ENCODE measurements around the gene DEXI.

Gene DEXI

DNA sequence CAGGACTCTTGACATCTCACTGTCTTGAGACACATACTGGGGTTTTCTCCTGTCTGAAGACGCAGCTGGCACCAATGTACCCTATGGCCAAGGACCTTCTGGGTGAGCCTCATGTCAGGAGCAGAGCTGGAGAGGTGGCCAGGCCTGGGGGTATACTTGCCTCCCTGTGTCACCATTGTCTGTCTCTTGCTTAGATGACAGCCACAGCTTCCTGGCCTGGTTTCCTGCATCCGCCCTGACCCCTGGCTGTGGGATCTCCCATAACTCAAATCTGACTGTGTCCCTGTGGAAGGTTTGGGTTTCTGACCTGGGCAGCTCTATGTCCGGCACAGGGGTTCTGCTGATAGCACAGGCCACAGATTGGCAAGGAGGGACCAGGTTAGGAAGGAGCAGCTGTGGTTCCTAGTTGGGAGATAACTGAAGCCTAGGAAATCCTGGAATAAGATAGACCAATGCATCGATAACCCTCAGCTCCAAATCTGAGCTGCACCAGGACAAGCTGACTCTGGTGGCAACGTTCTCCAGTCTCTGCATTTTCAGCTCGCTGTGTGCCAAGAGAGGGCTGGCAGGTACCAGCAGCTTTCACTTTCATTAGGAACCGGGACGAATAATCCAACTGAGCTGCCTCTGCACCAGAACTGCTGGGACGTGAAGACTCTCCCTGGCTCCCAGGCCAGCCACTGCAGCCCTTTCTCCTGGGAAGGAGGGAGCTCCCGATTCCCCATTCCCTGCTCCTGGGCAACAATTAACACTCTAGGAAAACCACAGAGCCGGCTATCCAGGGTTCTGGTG is 5.0 kb downstream of the DEXI start:
- Histone ChIP-seq H3K4me3 (ENCODE audit: low read depth in 1 of 5, low read length in 5 of 5) (peak overlapping the region; percentile 3 to 75 (median 46)), H3K9ac (ENCODE audit: low read length in 5 of 5) (peak overlapping the region; percentile 25 to 42 (median 41)), H3K36me3 (ENCODE audit: control insufficient read depth in 5 of 5, insufficient read depth in 5 of 5, low read length in 5 of 5) (peaks cover 0 to 24% (median 14%) of the 10 kb centered on the region in 5 donors), H3K27ac (ENCODE audit: low read depth, low read length) (peak overlapping the region; percentile 75), H3K27me3 (ENCODE audit: control insufficient read depth in 5 of 5, insufficient read depth in 4 of 5, low read length in 5 of 5) (no peaks in the 10 kb centered on the region), H3K9me3 (ENCODE audit: control insufficient read depth in 5 of 5, low read length in 5 of 5) (no peaks in the 10 kb centered on the region), H3K4me1 (ENCODE audit: control insufficient read depth in 5 of 5, insufficient read depth in 5 of 5, low read length in 5 of 5) (peaks cover 38 to 87% (median 81%) of the 10 kb centered on the region in 5 donors)

DNA sequence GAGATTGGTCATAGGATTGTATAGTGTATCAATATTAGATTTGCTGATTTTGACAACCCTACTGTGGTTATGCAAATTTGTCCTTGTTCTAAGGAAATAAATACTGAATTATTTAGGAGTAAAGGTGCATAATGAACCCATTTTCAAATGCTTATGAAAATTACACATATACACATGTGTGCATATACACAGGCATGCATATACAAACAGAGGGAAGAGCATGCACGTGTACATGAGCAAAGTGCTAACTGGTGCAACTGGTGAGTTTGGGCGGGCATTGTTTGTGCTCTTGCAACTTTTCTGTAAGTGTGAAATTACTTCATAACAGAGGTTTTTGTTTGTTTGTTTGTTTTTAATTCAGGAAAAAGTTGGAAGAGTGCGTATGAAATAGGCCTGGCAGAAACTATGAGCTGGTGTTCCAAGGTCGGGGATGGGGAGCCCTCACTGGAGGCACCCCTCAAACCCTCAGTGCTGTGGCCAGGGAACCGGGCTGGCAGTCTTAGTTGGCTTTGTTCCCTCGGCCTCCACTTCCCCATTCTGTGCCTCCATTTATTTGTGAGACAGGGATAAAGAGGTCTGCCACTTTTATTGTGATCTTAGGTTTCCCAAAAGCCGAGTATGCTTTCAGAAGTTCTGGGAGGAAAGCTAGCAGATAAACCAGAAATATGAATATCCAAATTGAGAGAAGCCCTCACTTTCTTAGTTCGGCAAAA is 5.8 kb downstream of the DEXI start:
- peaks cover 38 to 83% (median 77%) of the 10 kb centered on the region in 5 donors for H3K4me1 ChIP-seq (ENCODE audit: control insufficient read depth in 5 of 5, insufficient read depth in 5 of 5, low read length in 5 of 5)

DNA sequence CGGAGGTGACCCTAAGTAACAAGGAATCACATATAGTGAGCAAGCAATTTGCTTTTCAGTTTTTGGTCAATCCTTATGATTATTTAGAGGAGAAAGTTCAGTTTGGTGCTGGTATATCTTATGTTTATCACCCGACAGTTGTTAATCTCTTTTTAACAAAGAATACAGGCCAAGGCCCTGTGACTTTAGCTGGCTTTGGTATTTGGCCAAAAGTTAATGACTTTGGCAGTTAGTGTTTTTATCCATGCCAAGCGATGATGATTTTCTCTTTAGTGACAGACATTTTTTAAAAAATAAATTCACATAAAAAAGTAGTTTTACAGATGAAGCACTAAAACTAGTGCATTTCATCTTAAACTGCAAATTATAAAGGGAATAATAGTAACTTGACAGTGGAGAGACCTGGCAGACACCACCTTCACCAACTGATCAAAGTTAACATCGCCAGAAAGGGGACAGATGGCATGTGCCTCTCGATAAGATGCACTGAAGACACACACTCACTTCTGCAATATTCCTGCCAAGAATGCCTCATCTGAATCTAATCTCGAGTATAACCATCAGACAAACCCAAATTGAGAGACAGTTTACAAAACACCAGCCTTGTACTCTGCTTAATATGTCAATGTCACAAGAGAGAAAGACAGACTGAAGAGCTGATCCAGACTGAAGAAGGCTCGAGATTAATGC is 6.9 kb downstream of the DEXI start:
- H3K27me3 ChIP-seq (ENCODE audit: control insufficient read depth in 5 of 5, insufficient read depth in 4 of 5, low read length in 5 of 5), result no peaks in the 10 kb centered on the region
- peaks cover 0 to 34% (median 18%) of the 10 kb centered on the region in 5 donors for H3K36me3 ChIP-seq (ENCODE audit: control insufficient read depth in 5 of 5, insufficient read depth in 5 of 5, low read length in 5 of 5)
- H3K9ac ChIP-seq (ENCODE audit: low read length in 5 of 5), result peak overlapping the region in 1 of 5 donors; percentile 23
- H3K4me3 ChIP-seq (ENCODE audit: low read depth in 1 of 5, low read length in 5 of 5), result no peak overlapping the region
- peak overlapping the region; percentile 7 for H3K27ac ChIP-seq (ENCODE audit: low read depth, low read length)
- no peaks in the 10 kb centered on the region for H3K9me3 ChIP-seq (ENCODE audit: control insufficient read depth in 5 of 5, low read length in 5 of 5)
- peaks cover 30 to 77% (median 68%) of the 10 kb centered on the region in 5 donors for H3K4me1 ChIP-seq (ENCODE audit: control insufficient read depth in 5 of 5, insufficient read depth in 5 of 5, low read length in 5 of 5)

More for the DNA sequence above, 5.8 kb downstream of the DEXI start:
- peak overlapping the region in 1 of 5 donors; percentile 42 for H3K9ac ChIP-seq (ENCODE audit: low read length in 5 of 5)
- H3K27me3 ChIP-seq (ENCODE audit: control insufficient read depth in 5 of 5, insufficient read depth in 4 of 5, low read length in 5 of 5), result no peaks in the 10 kb centered on the region
- no peak overlapping the region for H3K4me3 ChIP-seq (ENCODE audit: low read depth in 1 of 5, low read length in 5 of 5)
- peaks cover 0 to 31% (median 16%) of the 10 kb centered on the region in 5 donors for H3K36me3 ChIP-seq (ENCODE audit: control insufficient read depth in 5 of 5, insufficient read depth in 5 of 5, low read length in 5 of 5)
- no peaks in the 10 kb centered on the region for H3K9me3 ChIP-seq (ENCODE audit: control insufficient read depth in 5 of 5, low read length in 5 of 5)
- peak overlapping the region; percentile 75 for H3K27ac ChIP-seq (ENCODE audit: low read depth, low read length)

DNA sequence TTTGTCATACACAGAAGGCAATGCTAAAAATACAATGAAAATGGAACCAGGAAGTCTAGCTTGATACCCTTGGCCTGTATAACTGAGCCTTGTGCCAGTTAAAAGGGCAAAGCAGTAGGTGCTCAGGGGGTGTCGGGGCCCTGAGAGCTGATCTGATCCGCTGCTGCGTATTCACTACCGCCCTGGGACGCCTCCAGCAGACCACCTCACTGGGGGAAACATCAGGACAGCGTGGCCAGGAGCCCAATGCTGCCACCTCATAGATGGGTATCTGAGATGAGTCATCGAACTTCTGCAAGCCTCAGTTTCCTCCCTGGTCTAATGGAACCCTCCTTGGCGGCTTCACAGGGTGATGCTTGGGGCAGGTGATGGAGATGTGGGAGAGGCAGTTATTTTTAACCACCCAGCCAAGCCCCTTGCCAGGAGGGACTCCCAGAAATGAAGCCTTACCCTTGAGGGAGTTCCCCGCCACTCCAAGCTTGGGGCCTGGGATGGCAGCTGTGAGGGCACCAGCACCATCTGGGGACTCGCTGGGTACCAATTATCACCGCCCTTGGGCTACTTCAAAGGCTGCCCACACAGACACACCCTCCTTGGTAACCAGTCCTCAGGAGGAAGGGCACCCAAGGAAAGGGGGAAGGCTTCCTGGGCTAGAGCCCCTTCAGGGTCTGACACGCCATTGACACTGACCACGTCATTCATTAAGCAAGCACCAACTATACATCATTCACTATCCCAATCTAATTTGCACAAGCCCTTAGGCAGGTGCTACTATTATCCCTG is 7.8 kb downstream of the DEXI start:
- no peaks in the 10 kb centered on the region for H3K9me3 ChIP-seq (ENCODE audit: control insufficient read depth in 5 of 5, low read length in 5 of 5)
- H3K27ac ChIP-seq (ENCODE audit: low read depth, low read length), result peak overlapping the region; percentile 6
- no peak overlapping the region for H3K9ac ChIP-seq (ENCODE audit: low read length in 5 of 5)
- no peak overlapping the region for H3K4me3 ChIP-seq (ENCODE audit: low read depth in 1 of 5, low read length in 5 of 5)
- H3K4me1 ChIP-seq (ENCODE audit: control insufficient read depth in 5 of 5, insufficient read depth in 5 of 5, low read length in 5 of 5), result peaks cover 29 to 77% (median 68%) of the 10 kb centered on the region in 5 donors
- H3K27me3 ChIP-seq (ENCODE audit: control insufficient read depth in 5 of 5, insufficient read depth in 4 of 5, low read length in 5 of 5), result no peaks in the 10 kb centered on the region
- peaks cover 0 to 37% (median 16%) of the 10 kb centered on the region in 5 donors for H3K36me3 ChIP-seq (ENCODE audit: control insufficient read depth in 5 of 5, insufficient read depth in 5 of 5, low read length in 5 of 5)

DNA sequence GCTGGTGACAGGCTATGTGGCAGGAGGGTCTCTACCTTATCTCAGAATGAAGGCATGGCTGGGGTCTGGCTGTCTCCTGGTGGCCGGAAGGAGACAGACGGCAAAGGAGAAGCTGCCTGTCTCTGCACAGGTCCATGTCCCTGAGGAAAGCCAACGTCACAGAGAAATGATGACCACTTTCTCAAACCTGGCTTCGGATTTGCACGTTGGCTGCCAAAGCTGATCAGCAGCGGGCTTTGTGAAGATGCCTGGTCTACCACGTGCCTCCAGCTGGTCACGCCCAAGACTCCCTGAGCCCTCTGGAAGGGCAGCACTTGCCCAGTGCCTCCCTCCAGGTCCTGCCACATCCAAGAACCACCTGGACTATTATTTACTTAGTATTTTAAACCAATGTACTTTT is 8.4 kb downstream of the DEXI start:
- peak overlapping the region; percentile 6 for H3K27ac ChIP-seq (ENCODE audit: low read depth, low read length)
- H3K4me1 ChIP-seq (ENCODE audit: control insufficient read depth in 5 of 5, insufficient read depth in 5 of 5, low read length in 5 of 5), result peaks cover 24 to 75% (median 64%) of the 10 kb centered on the region in 5 donors
- no peak overlapping the region for H3K9ac ChIP-seq (ENCODE audit: low read length in 5 of 5)
- H3K36me3 ChIP-seq (ENCODE audit: control insufficient read depth in 5 of 5, insufficient read depth in 5 of 5, low read length in 5 of 5), result peaks cover 0 to 44% (median 23%) of the 10 kb centered on the region in 5 donors
- H3K27me3 ChIP-seq (ENCODE audit: control insufficient read depth in 5 of 5, insufficient read depth in 4 of 5, low read length in 5 of 5), result no peaks in the 10 kb centered on the region
- no peak overlapping the region for H3K4me3 ChIP-seq (ENCODE audit: low read depth in 1 of 5, low read length in 5 of 5)
- H3K9me3 ChIP-seq (ENCODE audit: control insufficient read depth in 5 of 5, low read length in 5 of 5), result no peaks in the 10 kb centered on the region

DNA sequence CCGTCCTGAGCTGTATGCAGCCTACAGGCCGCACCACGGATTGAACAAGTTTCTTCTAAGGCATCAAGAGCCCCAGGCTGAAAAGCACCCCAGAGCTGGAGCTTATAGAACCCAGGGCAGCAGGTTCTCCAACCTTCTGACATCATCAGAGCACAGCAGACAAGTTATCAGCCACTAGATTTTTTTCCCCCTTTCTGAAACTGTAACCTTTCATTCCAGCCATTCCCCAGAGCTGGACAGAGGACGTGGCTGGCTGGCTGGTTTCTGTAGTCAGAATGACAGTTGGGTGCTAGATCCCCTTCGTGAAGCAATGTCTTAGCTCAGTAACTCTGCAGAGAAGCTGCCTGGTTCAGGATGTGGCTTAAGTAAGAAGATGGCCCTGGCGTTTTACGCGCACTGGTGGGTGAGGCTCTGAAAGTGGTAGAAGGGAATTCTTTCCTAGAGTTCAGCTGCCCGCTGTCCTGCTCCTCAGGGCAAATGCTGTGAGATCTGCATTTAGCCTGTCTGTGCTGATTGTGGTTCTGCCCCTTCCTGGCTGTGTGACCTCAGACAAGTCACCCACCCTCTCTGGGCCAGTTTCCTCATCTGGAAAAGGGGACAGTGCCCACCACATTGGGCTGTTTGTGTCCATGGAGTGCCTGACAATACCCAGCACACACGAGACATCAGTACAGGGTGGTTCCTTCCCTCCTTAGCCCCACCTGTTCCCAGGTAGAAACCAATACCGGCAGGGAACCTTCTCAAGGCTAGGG is 9.1 kb downstream of the DEXI start:
- Histone ChIP-seq H3K4me1 (ENCODE audit: control insufficient read depth in 5 of 5, insufficient read depth in 5 of 5, low read length in 5 of 5) (peaks cover 19 to 68% (median 57%) of the 10 kb centered on the region in 5 donors), H3K27me3 (ENCODE audit: control insufficient read depth in 5 of 5, insufficient read depth in 4 of 5, low read length in 5 of 5) (no peaks in the 10 kb centered on the region), H3K9me3 (ENCODE audit: control insufficient read depth in 5 of 5, low read length in 5 of 5) (no peaks in the 10 kb centered on the region), H3K9ac (ENCODE audit: low read length in 5 of 5) (no peak overlapping the region), H3K36me3 (ENCODE audit: control insufficient read depth in 5 of 5, insufficient read depth in 5 of 5, low read length in 5 of 5) (peaks cover 0 to 51% (median 30%) of the 10 kb centered on the region in 5 donors), H3K4me3 (ENCODE audit: low read depth in 1 of 5, low read length in 5 of 5) (no peak overlapping the region), H3K27ac (ENCODE audit: low read depth, low read length) (no peak overlapping the region)

DNA sequence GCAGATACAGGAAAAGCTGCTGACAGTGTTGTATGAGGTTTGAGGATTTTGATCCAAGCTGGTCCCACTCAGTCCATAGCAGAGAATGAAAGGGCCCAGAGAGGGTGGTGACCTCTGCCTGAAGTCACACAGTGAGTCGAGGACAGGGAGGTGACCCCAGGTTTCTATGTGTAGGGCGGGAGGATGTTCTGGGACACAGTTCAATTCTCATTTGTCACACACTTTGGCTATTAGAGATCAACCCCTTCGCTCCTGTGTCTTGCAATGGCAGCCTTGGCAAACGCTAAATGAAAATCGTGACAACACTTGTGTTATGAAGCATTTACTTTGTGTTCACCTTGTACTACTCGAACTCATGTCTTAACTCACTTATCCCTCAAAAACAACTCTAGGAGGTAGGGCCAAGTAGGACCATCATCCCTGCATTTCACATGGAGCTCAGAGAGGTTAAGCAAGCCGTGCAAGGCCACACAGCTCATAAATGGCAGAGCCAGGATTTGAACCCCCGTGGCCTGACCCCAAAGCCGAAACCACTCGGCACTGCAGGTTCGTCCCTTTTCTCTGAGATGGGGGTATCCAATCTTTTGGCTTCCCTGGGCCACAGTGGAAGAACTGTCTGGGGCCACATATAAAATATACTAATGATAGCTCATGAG is 10.2 kb downstream of the DEXI start:
- Histone ChIP-seq H3K27me3 (ENCODE audit: control insufficient read depth in 5 of 5, insufficient read depth in 4 of 5, low read length in 5 of 5) (no peaks in the 10 kb centered on the region), H3K27ac (ENCODE audit: low read depth, low read length) (no peak overlapping the region), H3K4me1 (ENCODE audit: control insufficient read depth in 5 of 5, insufficient read depth in 5 of 5, low read length in 5 of 5) (peaks cover 9 to 57% (median 46%) of the 10 kb centered on the region in 5 donors), H3K9ac (ENCODE audit: low read length in 5 of 5) (no peak overlapping the region), H3K36me3 (ENCODE audit: control insufficient read depth in 5 of 5, insufficient read depth in 5 of 5, low read length in 5 of 5) (peaks cover 0 to 59% (median 40%) of the 10 kb centered on the region in 5 donors), H3K9me3 (ENCODE audit: control insufficient read depth in 5 of 5, low read length in 5 of 5) (no peaks in the 10 kb centered on the region), H3K4me3 (ENCODE audit: low read depth in 1 of 5, low read length in 5 of 5) (no peak overlapping the region)

DNA sequence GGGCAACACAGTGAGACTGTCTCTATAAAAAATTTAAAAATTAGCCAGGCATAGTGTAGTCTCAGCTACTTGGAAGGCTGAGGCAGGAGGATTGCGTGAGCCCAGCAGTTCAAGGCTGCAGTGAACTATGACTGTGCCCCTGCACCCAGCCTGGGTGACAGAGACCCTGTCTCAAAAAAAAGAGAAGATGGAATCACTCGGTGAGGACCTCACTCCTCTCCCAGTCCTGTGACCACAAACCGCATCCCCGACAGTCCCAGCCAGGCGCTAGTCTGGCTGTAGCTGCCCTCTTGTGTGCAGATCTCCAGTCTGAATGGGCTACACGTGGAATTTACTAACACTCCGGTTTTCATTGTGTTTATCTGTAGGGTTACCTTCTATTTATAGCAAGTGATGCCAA is 11.1 kb downstream of the DEXI start:
- Histone ChIP-seq H3K36me3 (ENCODE audit: control insufficient read depth in 5 of 5, insufficient read depth in 5 of 5, low read length in 5 of 5) (peaks cover 0 to 60% (median 41%) of the 10 kb centered on the region in 5 donors), H3K4me3 (ENCODE audit: low read depth in 1 of 5, low read length in 5 of 5) (no peak overlapping the region), H3K27me3 (ENCODE audit: control insufficient read depth in 5 of 5, insufficient read depth in 4 of 5, low read length in 5 of 5) (no peaks in the 10 kb centered on the region), H3K4me1 (ENCODE audit: control insufficient read depth in 5 of 5, insufficient read depth in 5 of 5, low read length in 5 of 5) (peaks cover 6 to 48% (median 37%) of the 10 kb centered on the region in 5 donors), H3K9me3 (ENCODE audit: control insufficient read depth in 5 of 5, low read length in 5 of 5) (no peaks in the 10 kb centered on the region), H3K9ac (ENCODE audit: low read length in 5 of 5) (no peak overlapping the region), H3K27ac (ENCODE audit: low read depth, low read length) (no peak overlapping the region)

Data from subcutaneous abdominal adipose tissue (tissue), 5 donors.